Neural crest cell (in vitro differentiated cells): ENCODE data around the gene ATP2B1. TPM values are rescaled to one million over a fixed set of nuclear protein-coding genes. Genes with fewer than 3 reads are reported as not detected.

Experiments
- DNase-seq: peaks from one replicate; pipeline ENCODE4 v3.0.0; 2021; ENCODE audit warnings: low read depth, mixed read lengths, low spot score
- H3K27ac Mint-ChIP-seq: one replicate; pipeline ENCODE4 v1.8.0; 2021; ENCODE audit warnings: mild to moderate bottlenecking, mixed read lengths; ENCODE audit not compliant: unreplicated experiment
- H3K27me3 Mint-ChIP-seq: 2 replicates; pipeline ENCODE4 v1.8.0; 2021; ENCODE audit warnings: low read depth, mild to moderate bottlenecking, mixed read lengths
- H3K36me3 Mint-ChIP-seq: 2 replicates; pipeline ENCODE4 v1.8.0; 2021; ENCODE audit warnings: low read depth, mild to moderate bottlenecking, mixed read lengths
- H3K4me1 Mint-ChIP-seq: 2 replicates; pipeline ENCODE4 v1.8.0; 2021; ENCODE audit warnings: mixed read lengths
- H3K4me3 Mint-ChIP-seq: one replicate; pipeline ENCODE4 v1.8.0; 2021; ENCODE audit warnings: mild to moderate bottlenecking, mixed read lengths
- H3K9me3 Mint-ChIP-seq: 2 replicates; pipeline ENCODE4 v1.8.0; 2021; ENCODE audit warnings: mixed read lengths
- total RNA-seq: library from RNA; stranded (reverse); gene quantifications from 2 replicates; pipeline ENCODE4 v1.2.1, GENCODE V29; 2021
- TF ChIP-seq, protein P1 (sequence below): fragments of 200-600 bp; sonication (generic); conservative IDR thresholded peaks from 2 replicates; pipeline ENCODE4 v1.5.0; 2021; ENCODE audit warnings: antibody characterized with exemption, mild to moderate bottlenecking

Gene ATP2B1
- total RNA-seq, 1 donor from 2014 or later = 50.8 TPM

DNA sequence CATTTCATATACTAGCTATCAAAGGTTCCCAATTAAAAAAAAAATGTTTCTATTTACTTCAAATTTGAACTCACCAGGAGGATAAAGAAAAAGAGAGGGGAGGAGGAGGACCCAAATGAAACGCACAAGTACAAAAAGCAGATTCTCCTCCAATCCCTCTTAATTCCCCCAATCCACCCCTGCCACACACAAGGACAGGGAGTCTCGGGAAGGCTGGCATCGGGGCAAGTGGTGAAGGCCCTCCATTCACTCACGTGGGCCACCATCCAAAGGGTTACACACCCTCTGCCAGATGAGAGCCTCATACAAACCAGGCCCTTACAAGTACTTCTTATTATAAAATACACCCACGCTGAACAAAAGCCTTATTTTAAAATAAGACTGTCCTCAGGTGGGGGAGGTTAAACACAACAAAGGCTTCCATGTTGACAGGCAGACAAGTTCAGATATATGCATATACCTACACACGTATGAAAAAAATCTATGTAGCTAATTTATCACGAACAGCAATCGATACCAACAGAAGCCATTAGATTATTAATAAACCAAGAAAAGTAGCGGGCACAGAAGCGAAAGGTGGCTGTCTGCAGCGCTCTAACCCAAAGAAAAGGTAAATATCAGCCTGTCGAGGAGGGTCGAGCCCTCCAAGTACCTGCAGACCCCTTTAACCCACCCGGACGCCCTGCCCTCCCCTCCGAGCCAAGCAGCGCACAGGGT is 1.5 kb downstream of the ATP2B1 start:
- Mint-ChIP-seq H3K4me1 (peaks cover 23% of the 10 kb centered on the region), H3K9me3 (no peaks in the 10 kb centered on the region), H3K27me3 (peaks cover 33% of the 10 kb centered on the region), H3K4me3 (peak overlapping the region; percentile 96), H3K27ac (peak overlapping the region; percentile 38), H3K36me3 (no peaks in the 10 kb centered on the region)
- TF ChIP-seq, protein P1, sequence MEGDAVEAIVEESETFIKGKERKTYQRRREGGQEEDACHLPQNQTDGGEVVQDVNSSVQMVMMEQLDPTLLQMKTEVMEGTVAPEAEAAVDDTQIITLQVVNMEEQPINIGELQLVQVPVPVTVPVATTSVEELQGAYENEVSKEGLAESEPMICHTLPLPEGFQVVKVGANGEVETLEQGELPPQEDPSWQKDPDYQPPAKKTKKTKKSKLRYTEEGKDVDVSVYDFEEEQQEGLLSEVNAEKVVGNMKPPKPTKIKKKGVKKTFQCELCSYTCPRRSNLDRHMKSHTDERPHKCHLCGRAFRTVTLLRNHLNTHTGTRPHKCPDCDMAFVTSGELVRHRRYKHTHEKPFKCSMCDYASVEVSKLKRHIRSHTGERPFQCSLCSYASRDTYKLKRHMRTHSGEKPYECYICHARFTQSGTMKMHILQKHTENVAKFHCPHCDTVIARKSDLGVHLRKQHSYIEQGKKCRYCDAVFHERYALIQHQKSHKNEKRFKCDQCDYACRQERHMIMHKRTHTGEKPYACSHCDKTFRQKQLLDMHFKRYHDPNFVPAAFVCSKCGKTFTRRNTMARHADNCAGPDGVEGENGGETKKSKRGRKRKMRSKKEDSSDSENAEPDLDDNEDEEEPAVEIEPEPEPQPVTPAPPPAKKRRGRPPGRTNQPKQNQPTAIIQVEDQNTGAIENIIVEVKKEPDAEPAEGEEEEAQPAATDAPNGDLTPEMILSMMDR = no peak
- DNase-seq = no peak

DNA sequence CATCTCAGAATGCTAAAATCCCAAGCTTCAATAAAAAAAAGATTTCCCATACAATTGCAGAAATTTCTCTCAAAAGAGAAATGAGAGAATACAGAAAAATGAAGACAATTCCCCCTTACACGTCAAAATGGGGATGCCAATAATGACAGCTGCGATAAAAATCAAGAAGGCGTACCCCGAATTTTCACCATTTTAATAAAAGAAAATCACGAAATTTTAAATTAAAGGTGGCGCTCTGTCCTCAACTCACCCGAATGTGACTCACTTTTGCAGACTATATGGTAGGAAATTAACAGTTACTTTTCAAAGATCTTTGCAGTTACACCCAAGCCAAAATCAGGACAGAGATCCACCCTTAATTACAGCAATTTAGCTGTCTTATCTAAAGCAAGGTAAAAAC is 2.1 kb downstream of the ATP2B1 start:
- Mint-ChIP-seq H3K27ac (no peak overlapping the region), H3K4me3 (peak overlapping the region; percentile 96), H3K4me1 (peaks cover 23% of the 10 kb centered on the region)

DNA sequence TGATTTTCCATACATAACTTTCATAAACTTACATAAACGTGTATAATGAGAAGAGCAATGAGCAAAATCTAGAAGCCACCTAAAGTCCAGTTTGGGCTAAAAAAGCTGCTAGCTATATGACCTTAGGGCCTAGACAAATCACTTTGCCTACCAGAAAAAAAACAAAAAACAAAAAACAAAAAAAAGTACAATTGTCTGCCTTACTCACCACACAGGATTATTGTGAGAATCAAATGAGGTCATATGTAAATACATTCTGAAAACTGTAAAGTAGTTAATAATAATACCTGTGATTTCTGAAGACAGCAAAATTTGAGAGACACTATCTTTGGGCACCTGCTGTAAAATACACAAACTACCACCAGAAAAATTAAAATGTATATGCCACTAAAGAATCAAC is 4.2 kb downstream of the ATP2B1 start:
- H3K27ac Mint-ChIP-seq = no peak overlapping the region
- no peak for DNase-seq

More for the DNA sequence above, 2.1 kb downstream of the ATP2B1 start:
- no peaks in the 10 kb centered on the region for H3K9me3 Mint-ChIP-seq
- H3K36me3 Mint-ChIP-seq = no peaks in the 10 kb centered on the region
- no peak for DNase-seq
- TF ChIP-seq, protein P1 = no peak
- peaks cover 30% of the 10 kb centered on the region for H3K27me3 Mint-ChIP-seq

DNA sequence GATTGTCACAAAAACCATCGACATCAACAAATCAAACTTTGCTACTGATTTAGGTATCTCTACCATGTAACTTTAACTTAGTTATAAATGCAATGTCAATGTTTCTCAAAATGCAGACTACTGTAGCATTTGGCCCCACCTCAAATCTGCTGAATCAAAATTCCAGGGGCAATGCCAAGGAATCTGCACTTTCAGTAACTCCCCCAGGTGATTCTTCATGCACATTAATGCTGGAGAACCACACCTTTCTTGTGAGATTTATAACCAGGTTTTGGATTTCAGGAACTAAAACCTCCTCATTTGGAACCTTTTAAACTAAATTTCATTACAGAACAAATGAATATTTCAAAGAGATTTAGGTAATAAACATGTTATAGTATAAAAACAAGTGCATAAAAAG is 4.9 kb downstream of the ATP2B1 start:
- H3K36me3 Mint-ChIP-seq = no peaks in the 10 kb centered on the region
- no peak overlapping the region for H3K4me3 Mint-ChIP-seq
- H3K27me3 Mint-ChIP-seq = peaks cover 13% of the 10 kb centered on the region
- peaks cover 14% of the 10 kb centered on the region for H3K4me1 Mint-ChIP-seq
- H3K27ac Mint-ChIP-seq = no peak overlapping the region
- DNase-seq = no peak
- no peaks in the 10 kb centered on the region for H3K9me3 Mint-ChIP-seq
- TF ChIP-seq, protein P1 = no peak

More for the DNA sequence above, 4.2 kb downstream of the ATP2B1 start:
- peak overlapping the region; percentile 25 for H3K4me3 Mint-ChIP-seq
- TF ChIP-seq, protein P1 = no peak
- H3K36me3 Mint-ChIP-seq = no peaks in the 10 kb centered on the region
- no peaks in the 10 kb centered on the region for H3K9me3 Mint-ChIP-seq
- peaks cover 13% of the 10 kb centered on the region for H3K27me3 Mint-ChIP-seq
- H3K4me1 Mint-ChIP-seq = peaks cover 14% of the 10 kb centered on the region

DNA sequence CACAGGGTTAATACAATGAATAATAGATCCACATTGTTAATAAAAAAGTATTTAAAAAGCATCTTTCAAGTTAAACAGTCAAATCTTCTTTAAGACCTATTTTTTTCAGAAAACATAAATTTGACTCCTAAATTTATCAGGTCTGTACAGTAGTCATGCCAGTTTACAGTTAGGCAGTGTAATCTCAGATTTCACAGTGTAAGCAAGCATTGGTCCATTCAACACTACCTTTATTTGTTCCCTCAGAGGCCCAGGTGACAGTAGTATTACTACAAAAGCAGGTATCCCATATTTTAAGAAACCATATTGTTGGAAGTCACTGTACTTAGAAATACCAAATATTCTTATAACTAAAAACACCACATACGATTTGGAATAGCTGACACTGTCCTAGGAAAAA is 6.1 kb downstream of the ATP2B1 start:
- DNase-seq = no peak
- Mint-ChIP-seq H3K9me3 (no peaks in the 10 kb centered on the region), H3K27ac (no peak overlapping the region), H3K36me3 (no peaks in the 10 kb centered on the region), H3K4me3 (no peak overlapping the region), H3K27me3 (peaks cover 13% of the 10 kb centered on the region), H3K4me1 (peaks cover 11% of the 10 kb centered on the region)
- TF ChIP-seq, protein P1 = no peak
